AG09309 (cell line): ENCODE data around the gene GRIK2.
"Not testable (repeated sequence)": the region's sequence is repeated elsewhere in the genome, so short reads cannot be mapped to it uniquely, and the experiment has no call there.

Experiments used
- DNase-seq: peaks from one replicate; pipeline ENCODE4 v3.0.0-alpha.2; 2010; ENCODE audit warnings: low read depth
- H3K4me3 ChIP-seq: 2 replicates; pipeline ENCODE4 v1.5.1; 2011; ENCODE audit warnings: mild to moderate bottlenecking, low read depth, low read length, moderate library complexity; ENCODE audit not compliant: control insufficient read depth
- CTCF ChIP-seq: IDR thresholded peaks from 2 replicates; pipeline ENCODE4 v1.5.1; 2011; ENCODE audit warnings: mild to moderate bottlenecking, low read depth, low read length, inconsistent platforms; ENCODE audit not compliant: insufficient read depth, control insufficient read depth; ENCODE audit errors: missing control alignments

GRIK2 gene

GRCh38 chr6:102064142-102064541 lies 670.6 kb downstream of the GRIK2 start:
- TF ChIP-seq CTCF = no peak
- no peak for DNase-seq
- no peak overlapping the region for H3K4me3 ChIP-seq

- TF ChIP-seq CTCF = no peak
- no peak for DNase-seq
Measured at GRCh38 chr6:102066301-102066700, 672.8 kb downstream of the GRIK2 start.

GRCh38 chr6:102068349-102068929 lies 674.9 kb downstream of the GRIK2 start:
- no peak overlapping the region for H3K4me3 ChIP-seq
- no peak for TF ChIP-seq CTCF
- DNase-seq = no peak

More at GRCh38 chr6:102066301-102066700, 672.8 kb downstream of the GRIK2 start:
- H3K4me3 ChIP-seq = no peak overlapping the region

- TF ChIP-seq CTCF = no peak
- no peak for DNase-seq
- H3K4me3 ChIP-seq = no peak overlapping the region
Measured at GRCh38 chr6:102075539-102075938, 682.0 kb downstream of the GRIK2 start.

- H3K4me3 ChIP-seq = no peak overlapping the region
- no peak for TF ChIP-seq CTCF
- DNase-seq = no peak
Measured at GRCh38 chr6:102085257-102085656, 691.7 kb downstream of the GRIK2 start.

- DNase-seq, H3K4me3 ChIP-seq: not testable (repeated sequence)
Measured at GRCh38 chr6:102088160-102088559, 694.7 kb downstream of the GRIK2 start.

- no peak overlapping the region for H3K4me3 ChIP-seq
- DNase-seq = no peak
- no peak for TF ChIP-seq CTCF
Measured at GRCh38 chr6:102114402-102114801, 720.9 kb downstream of the GRIK2 start.
